OCI-LY1 (cell line): ENCODE data around the gene TRIM14.
A peak's percentile ranks its signal among the peaks of the same experiment; 100 is the strongest.

Source experiments
- H2AFZ ChIP-seq: fragments of 200-600 bp; sonication (generic), shearing (Covaris generic); 2 replicates; pipeline ENCODE4 v1.6.0; 2014; ENCODE audit warnings: antibody characterized with exemption, mild to moderate bottlenecking, low read length
- H3F3A ChIP-seq: fragments of 200-600 bp; sonication (generic), shearing (Covaris generic); 2 replicates; pipeline ENCODE4 v1.6.0; 2014; ENCODE audit warnings: mild to moderate bottlenecking, antibody characterized with exemption, low read length, moderate library complexity; ENCODE audit not compliant: insufficient read depth
- H3K27ac ChIP-seq: fragments of 200-600 bp; sonication (generic); 2 replicates; pipeline ENCODE4 v1.5.1; 2014; ENCODE audit warnings: low read length, mixed run types, mild to moderate bottlenecking, low read depth; ENCODE audit not compliant: poor library complexity, severe bottlenecking
- H3K27me3 ChIP-seq: fragments of 200-600 bp; sonication (generic); 2 replicates; pipeline ENCODE4 v1.6.0; 2014; ENCODE audit warnings: antibody characterized with exemption, mild to moderate bottlenecking, low read length, moderate library complexity; ENCODE audit not compliant: insufficient read depth
- H3K36me3 ChIP-seq: fragments of 200-600 bp; sonication (generic); 2 replicates; pipeline ENCODE4 v1.6.1; 2014; ENCODE audit warnings: mild to moderate bottlenecking, antibody characterized with exemption, low read length, moderate library complexity, mixed read lengths; ENCODE audit not compliant: insufficient read depth
- H3K4me1 ChIP-seq: fragments of 200-600 bp; sonication (generic); 2 replicates; pipeline ENCODE4 v1.5.1; 2014; ENCODE audit warnings: mild to moderate bottlenecking, low read length, moderate library complexity; ENCODE audit not compliant: insufficient read depth, severe bottlenecking
- H3K4me2 ChIP-seq: fragments of 200-600 bp; sonication (generic), shearing (Covaris generic); 2 replicates; pipeline ENCODE4 v1.6.1; 2014; ENCODE audit warnings: low read length
- H3K4me3 ChIP-seq: fragments of 200-600 bp; sonication (generic); 2 replicates; pipeline ENCODE4 v1.5.1; 2014; ENCODE audit warnings: low read length, low read depth, mild to moderate bottlenecking, mixed read lengths; ENCODE audit not compliant: poor library complexity, severe bottlenecking
- H3K79me2 ChIP-seq: fragments of 200-600 bp; shearing (Covaris generic); 2 replicates; pipeline ENCODE4 v1.6.1; 2016; ENCODE audit warnings: mixed run types, low read length, mixed read lengths; ENCODE audit not compliant: insufficient read depth
- H3K9ac ChIP-seq: fragments of 200-600 bp; sonication (generic), shearing (Covaris generic); 2 replicates; pipeline ENCODE4 v1.6.1; 2014; ENCODE audit warnings: mild to moderate bottlenecking, low read length, mixed read lengths
- H3K9me2 ChIP-seq: fragments of 200-600 bp; sonication (generic), shearing (Covaris generic); 2 replicates; pipeline ENCODE4 v1.6.1; 2014; ENCODE audit warnings: low read depth, mild to moderate bottlenecking, low read length, mixed read lengths
- H3K9me3 ChIP-seq: fragments of 200-600 bp; shearing (Covaris generic); 2 replicates; pipeline ENCODE4 v1.6.1; 2014; ENCODE audit warnings: low read length, mixed read lengths
- H4K20me1 ChIP-seq: fragments of 200-600 bp; sonication (generic), shearing (Covaris generic); 2 replicates; pipeline ENCODE4 v1.6.0; 2016; ENCODE audit warnings: mild to moderate bottlenecking, low read length; ENCODE audit not compliant: insufficient read depth
- CTCF ChIP-seq: fragments of 200-600 bp; sonication (generic), shearing (Covaris generic); IDR thresholded peaks from 2 replicates; pipeline ENCODE4 v1.5.1; 2017; ENCODE audit warnings: mild to moderate bottlenecking, antibody characterized with exemption, low read length, moderate library complexity, mixed read lengths
- EZH2 ChIP-seq: fragments of 200-600 bp; sonication (generic), shearing (Covaris generic); IDR thresholded peaks from 2 replicates; pipeline ENCODE4 v1.8.0; 2017; ENCODE audit warnings: borderline replicate concordance, mixed run types, mild to moderate bottlenecking, antibody characterized with exemption, low read length, moderate library complexity, mixed read lengths

TRIM14 gene

DNA sequence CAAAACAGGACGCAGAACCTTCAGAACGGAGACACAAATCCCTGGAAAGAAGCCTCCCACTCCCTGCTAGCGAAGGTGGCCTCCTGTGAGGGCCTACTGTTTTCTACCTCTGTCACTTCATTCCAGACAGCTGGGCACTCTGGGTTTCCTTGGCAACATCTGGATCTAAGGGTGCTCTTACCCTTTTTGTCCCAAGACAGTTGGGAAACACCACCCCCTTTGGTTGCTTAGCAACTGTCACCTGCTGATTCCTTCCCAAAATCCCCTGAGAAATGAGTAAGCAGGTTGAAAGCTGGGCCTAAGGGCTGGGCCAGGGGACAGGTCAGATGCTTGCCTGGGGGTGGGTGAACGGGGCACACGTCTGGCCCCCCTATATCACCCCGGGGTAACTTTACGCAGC, 33.1 kb downstream of the TRIM14 start:
- Histone ChIP-seq H3K27me3 (no peaks in the 10 kb centered on the region), H3K79me2 (no peaks in the 10 kb centered on the region), H3K36me3 (peaks cover 37% of the 10 kb centered on the region; the same call in 1 of the 2 replicates), H3K4me3 (peak overlapping the region; percentile 80), H2AFZ (no peak overlapping the region), H3K9ac (peak overlapping the region; percentile 85; the same call in 1 of the 2 replicates), H3K27ac (peak overlapping the region; percentile 81), H3K4me2 (peak overlapping the region; percentile 91), H3K9me2 (no peaks in the 10 kb centered on the region), H3K9me3 (no peaks in the 10 kb centered on the region), H3F3A (peaks cover 6% of the 10 kb centered on the region; the same call in 1 of the 2 replicates), H4K20me1 (no peaks in the 10 kb centered on the region), H3K4me1 (peaks cover 35% of the 10 kb centered on the region)
- TF ChIP-seq EZH2: no peak
- TF ChIP-seq CTCF: no peak

- Histone ChIP-seq H3K9ac (no peak overlapping the region), H3K36me3 (peaks cover 44% of the 10 kb centered on the region; the same call in 1 of the 2 replicates), H3K9me2 (no peaks in the 10 kb centered on the region), H3K4me1 (peaks cover 35% of the 10 kb centered on the region), H3K4me2 (peak overlapping the region; percentile 91; the same call in 1 of the 2 replicates), H2AFZ (no peak overlapping the region), H3K27me3 (no peaks in the 10 kb centered on the region), H3F3A (peaks cover 5% of the 10 kb centered on the region; the same call in 1 of the 2 replicates), H3K79me2 (no peaks in the 10 kb centered on the region), H4K20me1 (no peaks in the 10 kb centered on the region), H3K9me3 (no peaks in the 10 kb centered on the region), H3K27ac (peak overlapping the region; percentile 21), H3K4me3 (no peak overlapping the region)
- TF ChIP-seq CTCF: no peak
- TF ChIP-seq EZH2: no peak
Measured at GRCh38 chr9:98085058-98085457, 34.0 kb downstream of the TRIM14 start.

- no peaks in the 10 kb centered on the region for H3K9me3 ChIP-seq
- H2AFZ ChIP-seq: no peak overlapping the region
- H3K4me1 ChIP-seq: peaks cover 35% of the 10 kb centered on the region
- no peaks in the 10 kb centered on the region for H3F3A ChIP-seq
- TF ChIP-seq EZH2 (no peak), CTCF (no peak)
- H3K4me2 ChIP-seq: no peak overlapping the region
- H3K27ac ChIP-seq: no peak overlapping the region
- H3K27me3 ChIP-seq: no peaks in the 10 kb centered on the region
- peaks cover 48% of the 10 kb centered on the region; the same call in 1 of the 2 replicates for H3K36me3 ChIP-seq
- H3K79me2 ChIP-seq: no peaks in the 10 kb centered on the region
- no peaks in the 10 kb centered on the region for H3K9me2 ChIP-seq
- no peak overlapping the region for H3K9ac ChIP-seq
- no peak overlapping the region for H3K4me3 ChIP-seq
- H4K20me1 ChIP-seq: no peaks in the 10 kb centered on the region
Measured at GRCh38 chr9:98084396-98084795, 34.6 kb downstream of the TRIM14 start.
